SK-N-SH (cell line): Measurements from ENCODE around the gene SLC41A3. TPM values are rescaled to one million over a fixed set of nuclear protein-coding genes. Genes with fewer than 3 reads are reported as not detected.

Experiments used
- CTCF ChIA-PET: fragments of 300-600, 350-600 bp; formaldehyde crosslinking; extraction: SDS; loops from one replicate; lab custom pipeline; 2021; lab: Yijun Ruan, JAX
- POLR2A ChIA-PET: fragments of 350-600 bp; sonication (Branson Sonifier 250); formaldehyde crosslinking; extraction: SDS; loops from one replicate; lab custom pipeline; 2020; ENCODE audit warnings: antibody characterized with exemption, inconsistent platforms; lab: Yijun Ruan, JAX
- DNase-seq: peaks from one replicate; pipeline ENCODE4 v3.0.0; 2012
- H2AFZ ChIP-seq: fragments of 200-600 bp; sonication (generic); 2 replicates; pipeline ENCODE4 v1.8.1; 2016; ENCODE audit warnings: antibody characterized with exemption, mild to moderate bottlenecking, low read depth
- H3F3A ChIP-seq: fragments of 200-600 bp; sonication (generic); replicated peaks from 2 replicates; pipeline ENCODE3; 2016; ENCODE audit warnings: antibody characterized with exemption, mild to moderate bottlenecking; ENCODE audit not compliant: insufficient read depth
- H3K27ac ChIP-seq, 2 experiments: fragments of 200-500 bp in 1 of 2; fragments of 200-600 bp in 1 of 2; sonication (Bioruptor generic) in 1 of 2; sonication (generic), shearing (Covaris generic) in 1 of 2; 2 replicates each; pipeline versions ENCODE4 v1.5.1 to v1.6.1; 2014 to 2016; ENCODE audit warnings: low read depth in 2 of 2, inconsistent platforms in 1 of 2, low read length in 1 of 2, mild to moderate bottlenecking in 1 of 2, mixed read lengths in 1 of 2
- H3K27me3 ChIP-seq: fragments of 200-600 bp; sonication (generic), shearing (Covaris generic); 2 replicates; pipeline ENCODE4 v1.6.1; 2016; ENCODE audit warnings: mixed run types; ENCODE audit not compliant: insufficient read depth
- H3K36me3 ChIP-seq, 2 experiments: fragments of 200-500 bp in 1 of 2; fragments of 200-600 bp in 1 of 2; sonication (Bioruptor generic) in 1 of 2; sonication (generic) in 1 of 2; replicated peaks in 1 of 2; 2 replicates each; pipeline versions ENCODE3 to v1.5.1; 2014 to 2016; ENCODE audit warnings: low read length in 1 of 2, mild to moderate bottlenecking in 1 of 2; ENCODE audit not compliant: insufficient read depth in 2 of 2, control insufficient read depth in 1 of 2
- H3K4me1 ChIP-seq, 2 experiments: fragments of 200-500 bp in 1 of 2; fragments of 200-600 bp in 1 of 2; sonication (Bioruptor generic) in 1 of 2; sonication (generic), shearing (Covaris generic) in 1 of 2; 2 replicates each; pipeline versions ENCODE4 v1.5.1 to v1.6.1; 2014 to 2016; ENCODE audit warnings: low read depth in 1 of 2, low read length in 1 of 2, mixed run types in 1 of 2; ENCODE audit not compliant: insufficient read depth in 2 of 2, control insufficient read depth in 1 of 2
- H3K4me2 ChIP-seq: fragments of 200-600 bp; sonication (generic), shearing (Covaris generic); 2 replicates; pipeline ENCODE4 v1.6.1; 2017; ENCODE audit warnings: mixed run types
- H3K4me3 ChIP-seq, 2 experiments: fragments of 200-500 bp in 1 of 2; fragments of 200-600 bp in 1 of 2; sonication (Bioruptor generic) in 1 of 2; sonication (generic), shearing (Covaris generic) in 1 of 2; 2 replicates each; pipeline versions ENCODE4 v1.5.1 to v1.8.1; 2014 to 2016; ENCODE audit warnings: low read depth in 2 of 2, inconsistent platforms in 1 of 2, low read length in 1 of 2, mild to moderate bottlenecking in 1 of 2, mixed read lengths in 1 of 2, moderate library complexity in 1 of 2
- H3K79me2 ChIP-seq: fragments of 200-600 bp; sonication (generic); 2 replicates; pipeline ENCODE4 v1.8.1; 2017; ENCODE audit warnings: mild to moderate bottlenecking; ENCODE audit not compliant: insufficient read depth
- H3K9ac ChIP-seq: fragments of 200-600 bp; sonication (generic); 2 replicates; pipeline ENCODE4 v1.6.1; 2017; ENCODE audit warnings: mixed run types
- H3K9me2 ChIP-seq: fragments of 200-600 bp; sonication (generic); 2 replicates; pipeline ENCODE4 v1.6.1; 2017; ENCODE audit warnings: mixed run types
- H3K9me3 ChIP-seq: fragments of 200-600 bp; sonication (generic); 2 replicates; pipeline ENCODE4 v1.6.1; 2017; ENCODE audit warnings: mixed run types, mild to moderate bottlenecking, moderate library complexity
- H4K20me1 ChIP-seq: fragments of 200-600 bp; sonication (generic); 2 replicates; pipeline ENCODE4 v1.6.1; 2017; ENCODE audit warnings: mild to moderate bottlenecking, mixed run types; ENCODE audit not compliant: insufficient read depth
- CHD2 ChIP-seq: fragments of 150-350 bp; IDR thresholded peaks from 2 replicates; pipeline ENCODE4 v1.6.1; 2018; ENCODE audit warnings: low read length; ENCODE audit not compliant: partially characterized antibody
- CTCF ChIP-seq: fragments of 200-600 bp; sonication (generic); IDR thresholded peaks from 2 replicates; pipeline ENCODE4 v1.6.1; 2017; ENCODE audit warnings: antibody characterized with exemption, mild to moderate bottlenecking, moderate library complexity
- ELF1 ChIP-seq: IDR thresholded peaks from 2 replicates; pipeline ENCODE4 v1.4.0; 2012
- EP300 ChIP-seq, 2 experiments: IDR thresholded peaks; 2 replicates each; pipeline versions ENCODE4 v1.4.0 to v1.6.1; 2012; ENCODE audit warnings: borderline replicate concordance in 1 of 2, low read depth in 1 of 2, low read length in 1 of 2
- EZH2phosphoT487 ChIP-seq: fragments of 200-600 bp; sonication (generic); IDR thresholded peaks from 2 replicates; pipeline ENCODE4 v1.6.1; 2017; ENCODE audit warnings: low read depth, mixed run types, mild to moderate bottlenecking, antibody characterized with exemption, moderate library complexity, borderline replicate concordance
- FOSL2 ChIP-seq: IDR thresholded peaks from 2 replicates; pipeline ENCODE4 v1.4.0; 2012; ENCODE audit warnings: low read depth, mild to moderate bottlenecking, moderate library complexity, borderline replicate concordance
- FOXJ3 ChIP-seq: sonication (generic); formaldehyde crosslinking; IDR thresholded peaks from 2 replicates; pipeline ENCODE4 v1.5.1; 2020; ENCODE audit warnings: mild to moderate bottlenecking, missing genetic modification reagents
- FOXM1 ChIP-seq: IDR thresholded peaks from 2 replicates; pipeline ENCODE4 v1.4.0; 2012; ENCODE audit warnings: low read depth, mild to moderate bottlenecking
- IRF3 ChIP-seq: fragments of 150-350 bp; IDR thresholded peaks from 2 replicates; pipeline ENCODE4 v1.6.1; 2016; ENCODE audit warnings: mild to moderate bottlenecking, low read depth, low read length
- JUND ChIP-seq: IDR thresholded peaks from 2 replicates; pipeline ENCODE4 v1.4.0; 2012
- MEF2A ChIP-seq: IDR thresholded peaks from 2 replicates; pipeline ENCODE4 v1.4.0; 2012; ENCODE audit warnings: low read depth, borderline replicate concordance
- MXI1 ChIP-seq: IDR thresholded peaks from 2 replicates; pipeline ENCODE4 v1.6.1; 2012; ENCODE audit warnings: mild to moderate bottlenecking, low read depth, low read length, improper control_type of control experiment
- NFIC ChIP-seq: IDR thresholded peaks from 2 replicates; pipeline ENCODE4 v1.4.0; 2012; ENCODE audit warnings: borderline replicate concordance
- NRF1 ChIP-seq: IDR thresholded peaks from 2 replicates; pipeline ENCODE4 v1.6.1; 2012; ENCODE audit warnings: low read depth, mild to moderate bottlenecking, low read length
- POLR2AphosphoS5 ChIP-seq: IDR thresholded peaks from 2 replicates; pipeline ENCODE4 v1.6.1; 2012; ENCODE audit warnings: low read depth, low read length
- RCOR1 ChIP-seq: fragments of 150-350 bp; IDR thresholded peaks from 2 replicates; pipeline ENCODE4 v1.6.1; 2017; ENCODE audit warnings: antibody characterized with exemption, low read length
- SIN3A ChIP-seq: IDR thresholded peaks from 2 replicates; pipeline ENCODE4 v1.6.1; 2012; ENCODE audit warnings: low read depth, mild to moderate bottlenecking, low read length, moderate library complexity, borderline replicate concordance
- SMC3 ChIP-seq: IDR thresholded peaks from 2 replicates; pipeline ENCODE4 v1.6.1; 2012; ENCODE audit warnings: low read depth, low read length, improper control_type of control experiment
- TAF1 ChIP-seq: IDR thresholded peaks from 2 replicates; pipeline ENCODE4 v1.6.1; 2012; ENCODE audit warnings: low read depth, mild to moderate bottlenecking, low read length, moderate library complexity, borderline replicate concordance
- TCF12 ChIP-seq: IDR thresholded peaks from 2 replicates; pipeline ENCODE4 v1.4.0; 2012
- USF1 ChIP-seq: IDR thresholded peaks from 2 replicates; pipeline ENCODE4 v1.4.0; 2012; ENCODE audit warnings: low read depth, borderline replicate concordance
- YY1 ChIP-seq: IDR thresholded peaks from 2 replicates; pipeline ENCODE4 v1.4.0; 2012; ENCODE audit warnings: low read depth, mild to moderate bottlenecking
- ZBTB33 ChIP-seq: IDR thresholded peaks from 2 replicates; pipeline ENCODE4 v1.4.0; 2012; ENCODE audit warnings: low read depth, borderline replicate concordance
- WGBS: methylation state at CpG from one replicate; pipeline ENCODE4 v1.1.6; 2017; ENCODE audit warnings: low lambda C conversion rate; 5-methylcytosine and 5-hydroxymethylcytosine counted together
- polyA plus RNA-seq, 3 experiments: library from polyadenylated mRNA; depleted of rRNA; stranded (reverse); fragments of >200 nt; gene quantifications; 2 replicates each; pipeline ENCODE4 v1.2.3, GENCODE V29; 2012

The SLC41A3 gene
- polyA plus RNA-seq, 1 of the 3 experiments (the other 2 are of a cell fraction), result 53.4 TPM

GRCh38 chr3:126014252-126014651, 69.7 kb downstream of the SLC41A3 start (continued):
- TF ChIP-seq CTCF (no peak), FOSL2 (peak; percentile 58), USF1 (no peak)

GRCh38 chr3:126013751-126014156, 70.2 kb downstream of the SLC41A3 start:
- Histone ChIP-seq H3K9me2 (no peaks in the 10 kb centered on the region), H2AFZ (no peak overlapping the region), H3F3A (no peaks in the 10 kb centered on the region), H3K27me3 (no peaks in the 10 kb centered on the region), H3K4me2 (no peak overlapping the region), H3K36me3 (peaks cover 0 to 4% of the 10 kb centered on the region in 2 experiments), H3K4me1 (no peaks in the 10 kb centered on the region; a peak in 1 of 4 replicates), H3K9me3 (no peaks in the 10 kb centered on the region), H3K9ac (no peak overlapping the region), H3K27ac (no peak overlapping the region), H3K79me2 (no peaks in the 10 kb centered on the region), H4K20me1 (no peaks in the 10 kb centered on the region), H3K4me3 (no peak overlapping the region)
- 95% methylated on average over 4 of the region's 8 CpGs for WGBS
- ChIA-PET CTCF (no interaction called here), POLR2A (no interaction called here)
- no peak for TF ChIP-seq TAF1
- no peak for TF ChIP-seq MXI1
- TF ChIP-seq YY1, result no peak
- TF ChIP-seq RCOR1, result no peak
- no peak for TF ChIP-seq IRF3
- DNase-seq, result no peak

DNA sequence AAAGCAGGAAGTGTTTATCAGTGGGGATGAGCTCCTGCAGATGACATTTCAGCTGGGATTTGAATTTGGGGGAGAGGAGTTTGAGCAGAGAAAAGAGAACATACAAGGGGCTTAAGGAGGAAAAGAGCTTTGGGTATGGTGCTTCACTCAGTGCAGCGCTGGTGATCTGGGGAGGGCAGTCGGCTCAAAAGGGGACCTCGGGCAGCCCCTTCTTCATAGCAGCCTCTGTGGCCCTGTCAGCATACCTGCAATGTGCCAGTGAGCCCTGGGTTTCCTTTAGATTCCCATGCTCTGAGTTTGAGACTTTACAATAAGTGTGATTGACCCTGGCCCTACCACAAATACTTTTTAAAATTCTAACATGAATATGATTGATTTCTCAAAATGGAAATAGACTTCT, 74.7 kb downstream of the SLC41A3 start:
- no peak overlapping the region for H3K9ac ChIP-seq
- ChIA-PET CTCF (no interaction called here), POLR2A (no interaction called here)
- H4K20me1 ChIP-seq, result no peaks in the 10 kb centered on the region
- H3K27me3 ChIP-seq, result no peaks in the 10 kb centered on the region
- H2AFZ ChIP-seq, result no peak overlapping the region
- DNase-seq, result no peak
- no peak overlapping the region for H3K27ac ChIP-seq
- H3K4me1 ChIP-seq, result peaks cover 2 to 9% of the 10 kb centered on the region in 2 experiments; a peak in 3 of 4 replicates
- H3K9me3 ChIP-seq, result no peaks in the 10 kb centered on the region
- H3F3A ChIP-seq, result peaks cover 11% of the 10 kb centered on the region
- 77% methylated on average over 3 of the region's 3 CpGs for WGBS
- no peak overlapping the region for H3K4me2 ChIP-seq
- TF ChIP-seq EZH2phosphoT487, result no peak
- no peak for TF ChIP-seq RCOR1
- no peak for TF ChIP-seq EP300 (IDR thresholded peaks at IDR 0.05; ENCODE audit: borderline replicate concordance in 1 of 2, low read depth in 1 of 2, low read length in 1 of 2)
- no peak for TF ChIP-seq TCF12
- no peak for TF ChIP-seq NFIC
- TF ChIP-seq ELF1, result no peak
- TF ChIP-seq JUND, result no peak
- TF ChIP-seq ZBTB33, result no peak
- no peak for TF ChIP-seq FOXJ3 (CRISPR knock-in tag)
- no peak for TF ChIP-seq TAF1
- TF ChIP-seq CHD2, result no peak
- TF ChIP-seq FOXM1, result no peak
- TF ChIP-seq MEF2A, result no peak
- no peak for TF ChIP-seq SIN3A
- TF ChIP-seq SMC3, result no peak
- TF ChIP-seq NRF1, result no peak
- no peak for TF ChIP-seq POLR2AphosphoS5
- H3K9me2 ChIP-seq, result no peaks in the 10 kb centered on the region
- no peak overlapping the region for H3K4me3 ChIP-seq
- peaks cover 0 to 4% of the 10 kb centered on the region in 2 experiments for H3K36me3 ChIP-seq
- no peaks in the 10 kb centered on the region for H3K79me2 ChIP-seq
